Caco-2 (cell line): ENCODE data around the gene HOXB7. TPM values are rescaled to one million over a fixed set of nuclear protein-coding genes. Genes with fewer than 3 reads are reported as not detected.
A peak's percentile ranks its signal among the peaks of the same experiment; 100 is the strongest.

Experiments used
- BruUV-seq: library from RNA; stranded (reverse); fragments of 400-500 nt; replicated peaks from 2 replicates; lab custom pipeline; 2021; lab: Mats Ljungman, UMichigan
- CTCF ChIA-PET: fragments of 300-600 bp; sonication (Branson Sonifier 250); formaldehyde crosslinking; loops from one replicate; lab custom pipeline; 2022; ENCODE audit warnings: antibody characterized with exemption; lab: Charles Lee
- POLR2A ChIA-PET: fragments of 300-600 bp; sonication (Branson Sonifier 250); formaldehyde crosslinking; loops from one replicate; lab custom pipeline; 2022; ENCODE audit warnings: antibody characterized with exemption; lab: Charles Lee
- DNase-seq, 2 experiments: peaks; one replicate each; pipeline versions ENCODE4 v3.0.0 to v3.0.0-alpha.2; 2020 to 2022
- H3K27me3 ChIP-seq: replicated peaks from 2 replicates; pipeline ENCODE4 v1.6.0; 2011; ENCODE audit warnings: low read length; ENCODE audit not compliant: control insufficient read depth, insufficient read depth
- H3K36me3 ChIP-seq: 2 replicates; pipeline ENCODE4 v1.5.1; 2011; ENCODE audit warnings: low read length; ENCODE audit not compliant: control insufficient read depth, insufficient read depth
- H3K4me1 ChIP-seq: fragments of 250-450 bp; sonication (Bioruptor Pico); 2 replicates; pipeline ENCODE4 v1.5.1; 2020; ENCODE audit warnings: mild to moderate bottlenecking
- H3K4me3 ChIP-seq: 2 replicates; pipeline ENCODE4 v1.5.1; 2011; ENCODE audit warnings: low read depth, mild to moderate bottlenecking, control low read depth, low read length
- H3K9me3 ChIP-seq: fragments of 250-450 bp; sonication (Bioruptor Pico); 2 replicates; pipeline ENCODE4 v1.5.1; 2020; ENCODE audit warnings: mild to moderate bottlenecking, moderate library complexity
- H3K27ac Mint-ChIP-seq: one replicate; pipeline ENCODE4 v1.8.0; 2022; ENCODE audit warnings: mixed read lengths; ENCODE audit not compliant: unreplicated experiment
- H3K27me3 Mint-ChIP-seq: one replicate; pipeline ENCODE4 v1.8.0; 2022; ENCODE audit warnings: mixed read lengths; ENCODE audit not compliant: insufficient read depth, unreplicated experiment
- H3K36me3 Mint-ChIP-seq: one replicate; pipeline ENCODE4 v1.8.0; 2022; ENCODE audit warnings: mild to moderate bottlenecking, mixed read lengths; ENCODE audit not compliant: insufficient read depth, unreplicated experiment
- H3K4me1 Mint-ChIP-seq: one replicate; pipeline ENCODE4 v1.8.0; 2022; ENCODE audit warnings: low read depth, mixed read lengths; ENCODE audit not compliant: unreplicated experiment
- H3K4me3 Mint-ChIP-seq: one replicate; pipeline ENCODE4 v1.8.0; 2022; ENCODE audit warnings: mild to moderate bottlenecking, moderate library complexity, mixed read lengths; ENCODE audit not compliant: unreplicated experiment
- H3K9me3 Mint-ChIP-seq: one replicate; pipeline ENCODE4 v1.8.0; 2022; ENCODE audit warnings: mixed read lengths; ENCODE audit not compliant: unreplicated experiment
- intact Hi-C: fragments of 100-400 bp; cut with micrococcal nuclease; formaldehyde crosslinking; loops from one replicate; pipeline ENCODE4 v1.10.0; 2022; ENCODE audit not compliant: unreplicated experiment
- total RNA-seq: library from RNA; stranded (reverse); gene quantifications from 2 replicates; pipeline ENCODE4 v1.2.3, GENCODE V29; 2022
- TF ChIP-seq, protein P1 (sequence below), 2 experiments: fragments of 200-600 bp in 1 of 2; IDR thresholded peaks; 1 replicate in 1 of 2; 2 replicates in 1 of 2; pipeline versions ENCODE4 v1.5.1 to v1.8.0; 2011 to 2022; ENCODE audit warnings: antibody characterized with exemption in 1 of 2, control low read depth in 1 of 2, inconsistent platforms in 1 of 2, low read depth in 1 of 2, low read length in 1 of 2, mild to moderate bottlenecking in 1 of 2, moderate library complexity in 1 of 2; ENCODE audit not compliant: insufficient read depth in 1 of 2, severe bottlenecking in 1 of 2, unreplicated experiment in 1 of 2

The HOXB7 gene
- total RNA-seq, 1 experiment from 2014 or later: 28.2 TPM

DNA sequence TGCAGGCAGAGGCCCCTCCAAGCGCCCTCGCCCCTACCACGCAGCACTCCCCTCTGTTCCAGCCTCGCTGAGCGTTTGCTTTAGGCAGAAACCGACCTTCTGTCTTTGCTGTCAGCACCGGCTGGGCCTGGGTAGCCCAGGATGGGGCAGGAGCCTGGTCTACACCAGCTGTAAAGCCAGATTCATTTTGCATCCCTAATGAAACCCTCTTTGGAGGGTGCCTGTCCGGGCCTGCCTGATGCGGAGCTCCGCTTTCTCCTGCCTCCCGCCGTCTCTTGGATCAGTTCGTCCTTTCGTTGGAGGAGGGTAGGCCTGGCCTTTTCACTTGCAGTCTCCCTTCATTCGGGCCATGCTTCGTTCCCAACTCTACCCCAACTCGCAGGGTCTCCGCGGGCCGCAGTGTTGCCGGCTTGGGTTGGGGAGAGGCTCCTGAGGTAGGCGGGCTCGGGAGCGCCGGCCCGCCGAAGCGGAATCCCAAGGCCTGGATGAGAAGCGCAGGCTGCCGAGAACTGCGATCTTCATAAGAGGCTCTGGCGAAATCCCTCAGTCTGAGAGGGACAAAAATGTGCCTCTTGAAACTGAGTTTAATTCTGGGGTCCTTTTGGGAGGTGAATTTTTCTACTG, 9.1 kb upstream of the HOXB7 start:
- DNase-seq: no peak
- no peaks in the 10 kb centered on the region for H3K9me3 Mint-ChIP-seq
- no peaks in the 10 kb centered on the region for H3K9me3 ChIP-seq
- TF ChIP-seq, protein P1, sequence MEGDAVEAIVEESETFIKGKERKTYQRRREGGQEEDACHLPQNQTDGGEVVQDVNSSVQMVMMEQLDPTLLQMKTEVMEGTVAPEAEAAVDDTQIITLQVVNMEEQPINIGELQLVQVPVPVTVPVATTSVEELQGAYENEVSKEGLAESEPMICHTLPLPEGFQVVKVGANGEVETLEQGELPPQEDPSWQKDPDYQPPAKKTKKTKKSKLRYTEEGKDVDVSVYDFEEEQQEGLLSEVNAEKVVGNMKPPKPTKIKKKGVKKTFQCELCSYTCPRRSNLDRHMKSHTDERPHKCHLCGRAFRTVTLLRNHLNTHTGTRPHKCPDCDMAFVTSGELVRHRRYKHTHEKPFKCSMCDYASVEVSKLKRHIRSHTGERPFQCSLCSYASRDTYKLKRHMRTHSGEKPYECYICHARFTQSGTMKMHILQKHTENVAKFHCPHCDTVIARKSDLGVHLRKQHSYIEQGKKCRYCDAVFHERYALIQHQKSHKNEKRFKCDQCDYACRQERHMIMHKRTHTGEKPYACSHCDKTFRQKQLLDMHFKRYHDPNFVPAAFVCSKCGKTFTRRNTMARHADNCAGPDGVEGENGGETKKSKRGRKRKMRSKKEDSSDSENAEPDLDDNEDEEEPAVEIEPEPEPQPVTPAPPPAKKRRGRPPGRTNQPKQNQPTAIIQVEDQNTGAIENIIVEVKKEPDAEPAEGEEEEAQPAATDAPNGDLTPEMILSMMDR (IDR thresholded peaks at IDR 0.05; ENCODE audit: insufficient read depth in 1 of 2, low read depth in 1 of 2, low read length in 1 of 2, severe bottlenecking in 1 of 2, unreplicated experiment in 1 of 2): no peak
- H3K36me3 Mint-ChIP-seq: peaks cover 7% of the 10 kb centered on the region
- intact Hi-C loops: loop anchor here (2.0 kb wide), 3 partner anchors 127 to 595 kb away; no protein-coding TSS in a partner anchor
- peaks cover 9% of the 10 kb centered on the region for H3K4me1 ChIP-seq
- peak overlapping the region; percentile 63 for H3K4me3 Mint-ChIP-seq
- peaks cover 33% of the 10 kb centered on the region for H3K27me3 ChIP-seq
- ChIA-PET CTCF (interaction anchor here (0.6 to 1.9 kb wide), 3 partner anchors 13 to 690 kb away, joined by 3 to 5 read pairs (median 4); no protein-coding TSS in a partner anchor), POLR2A (no interaction called here)
- no peaks in the 10 kb centered on the region for H3K36me3 ChIP-seq
- no TSS peak for BruUV-seq
- H3K4me3 ChIP-seq: no peak overlapping the region
- H3K27me3 Mint-ChIP-seq: peaks cover 69% of the 10 kb centered on the region
- peaks cover 28% of the 10 kb centered on the region for H3K4me1 Mint-ChIP-seq
- H3K27ac Mint-ChIP-seq: no peak overlapping the region

DNA sequence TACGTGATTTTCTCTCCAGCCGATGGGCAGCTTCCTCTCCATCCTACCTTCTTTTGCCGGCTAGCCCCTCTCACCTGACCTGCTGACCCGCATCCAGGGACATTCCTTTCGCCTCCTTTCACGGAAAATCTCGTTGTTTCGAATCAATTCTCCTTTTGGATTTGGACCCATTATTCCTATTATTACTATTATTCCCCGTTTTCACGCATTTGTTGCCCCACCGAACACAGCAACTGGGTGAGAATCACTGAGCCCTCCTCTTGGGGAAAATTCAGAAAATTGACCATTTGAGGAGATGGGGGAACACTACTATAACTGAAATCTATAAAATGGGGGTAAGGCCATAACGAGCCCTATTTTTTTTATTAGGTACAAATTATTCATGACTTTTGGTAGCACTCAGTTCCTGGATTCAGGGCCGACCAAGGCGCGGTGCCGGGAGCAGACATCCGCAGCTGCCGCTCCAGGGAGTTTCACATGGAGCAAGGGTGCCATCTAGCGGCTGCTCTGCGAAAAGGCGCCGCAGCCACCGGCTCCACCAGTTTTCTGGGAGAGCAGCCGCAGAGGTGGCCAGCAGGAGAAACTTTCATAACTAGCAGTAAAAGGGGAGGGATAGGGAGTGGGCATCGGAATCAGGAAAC, 7.6 kb upstream of the HOXB7 start:
- Histone ChIP-seq H3K36me3 (no peaks in the 10 kb centered on the region), H3K27me3 (peaks cover 27% of the 10 kb centered on the region), H3K4me1 (peaks cover 4% of the 10 kb centered on the region), H3K4me3 (peak overlapping the region; percentile 33), H3K9me3 (no peaks in the 10 kb centered on the region)
- peak; percentile 93 to 98 for DNase-seq
- intact Hi-C loops: loop anchor here (1.0 to 2.0 kb wide), 7 partner anchors 126 to 594 kb away; no protein-coding TSS in a partner anchor
- Mint-ChIP-seq H3K27ac (peak overlapping the region; percentile 59), H3K4me1 (peaks cover 33% of the 10 kb centered on the region), H3K9me3 (no peaks in the 10 kb centered on the region), H3K27me3 (peaks cover 69% of the 10 kb centered on the region), H3K36me3 (peaks cover 7% of the 10 kb centered on the region), H3K4me3 (peak overlapping the region; percentile 63)
- TF ChIP-seq, protein P1 (IDR thresholded peaks at IDR 0.05; ENCODE audit: insufficient read depth in 1 of 2, low read depth in 1 of 2, low read length in 1 of 2, severe bottlenecking in 1 of 2, unreplicated experiment in 1 of 2): peak; percentile 100
- CTCF ChIA-PET: interaction anchor here (0.6 to 2.3 kb wide), 23 partner anchors 12 to 1084 kb away, joined by 3 to 11 read pairs (median 4); no protein-coding TSS in a partner anchor
- BruUV-seq: no TSS peak
- POLR2A ChIA-PET: interaction anchor here (0.6 to 0.9 kb wide), 2 partner anchors 123 to 205 kb away, joined by 4 to 5 read pairs; no protein-coding TSS in a partner anchor
